ENCODE measurements around the gene CCDC85C. TPM values are rescaled to one million over a fixed set of nuclear protein-coding genes. Genes with fewer than 3 reads are reported as not detected.

CCDC85C gene
- total RNA-seq, 1 experiment from 2014 or later, result 42.3 TPM

DNA sequence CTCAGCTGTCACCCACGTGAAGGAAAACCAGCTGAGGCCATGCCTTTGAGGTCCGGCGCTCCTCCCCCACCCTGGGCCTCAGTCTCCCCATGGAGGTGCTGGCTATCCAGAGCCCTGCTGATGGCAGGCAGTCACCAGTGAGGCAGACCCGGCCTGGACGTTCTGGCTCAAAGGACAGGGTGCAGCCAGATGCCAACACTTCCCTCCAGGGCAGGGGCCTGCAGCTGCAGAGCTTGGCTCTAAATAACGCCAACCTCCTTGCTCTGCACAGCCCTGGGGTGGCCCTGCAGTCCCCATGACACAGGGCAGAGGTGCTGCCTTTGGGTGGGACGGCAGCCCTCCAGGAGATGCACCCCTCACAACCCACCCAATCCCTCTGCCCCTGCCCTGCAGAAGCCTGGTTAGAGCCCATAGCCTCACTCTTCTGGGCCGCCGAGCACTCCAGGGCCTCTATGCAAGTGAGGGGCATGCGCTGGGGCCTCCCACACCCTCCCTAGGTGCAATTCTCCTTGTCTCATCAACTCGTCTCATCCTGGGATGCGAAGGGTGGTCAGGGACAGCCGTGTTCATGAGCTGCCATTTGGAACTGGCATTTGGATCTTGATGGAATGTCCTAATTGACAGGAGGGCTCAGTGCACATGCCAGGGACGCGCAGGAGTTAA lies 30.4 kb downstream of the CCDC85C start:
- POLR2A ChIA-PET, result no interaction called here
- Histone ChIP-seq H3K79me2 (ENCODE audit: insufficient read depth, low read length) (peaks cover 57% of the 10 kb centered on the region), H3K36me3 (ENCODE audit: control insufficient read depth in 1 of 2, insufficient read depth in 2 of 2, low read length in 2 of 2) (0 out of 4 replicates have a peak, but pooled peaks cover 0 to 5% of the 10 kb centered on the region in 2 experiments), H2AFZ (ENCODE audit: low read depth, low read length, poor library complexity, severe bottlenecking) (no peak overlapping the region), H3K9me3 (ENCODE audit: control insufficient read depth in 1 of 2, insufficient read depth in 1 of 2, low read depth in 1 of 2, low read length in 2 of 2) (no peaks in the 10 kb centered on the region), H3K27me3 (ENCODE audit: insufficient read depth, low read length) (no peaks in the 10 kb centered on the region), H3K4me1 (ENCODE audit: control insufficient read depth in 1 of 2, insufficient read depth in 2 of 2, low read length in 2 of 2) (peaks cover 54 to 57% of the 10 kb centered on the region in 2 experiments), H3K27ac (ENCODE audit: low read depth, low read length) (peak overlapping the region; percentile 48; the same call in 1 of the 2 replicates), H3K9ac (ENCODE audit: low read length) (no peak overlapping the region), H3K4me3 (replicated peaks in 1 of 2; ENCODE audit: low read depth in 1 of 2, low read length in 2 of 2) (no peak overlapping the region), H3K9me2 (ENCODE audit: insufficient read depth) (no peaks in the 10 kb centered on the region), H3K4me2 (ENCODE audit: low read length) (peak overlapping the region; percentile 82; the same call in 1 of the 2 replicates), H4K20me1 (ENCODE audit: insufficient read depth) (peaks cover 4% of the 10 kb centered on the region; the same call in 1 of the 2 replicates)
- RAD21 ChIA-PET (ENCODE audit: low non-redundant PET in 1 of 2, low total read pairs in 2 of 2, uncharacterized antibody in 2 of 2, unreplicated experiment in 2 of 2), result no interaction called here
- CTCF ChIA-PET, result no interaction called here
- intact Hi-C loops (cut with micrococcal nuclease), result no loop called here
- DNase-seq (ENCODE audit: low read depth, low spot score) (no peak), ATAC-seq (no peak)
- BruUV-seq (replicated peaks), result no TSS peak
- no peak for TF ChIP-seq SIN3A (IDR thresholded peaks at IDR 0.05; ENCODE audit: low read depth)
- TF ChIP-seq EZH2phosphoT487 (IDR thresholded peaks at IDR 0.05; ENCODE audit: borderline replicate concordance), result no peak
- no peak for TF ChIP-seq SP1 (IDR thresholded peaks at IDR 0.05; ENCODE audit: low read depth)
- no peak for TF ChIP-seq EZH2 (IDR thresholded peaks at IDR 0.05)
- no peak for TF ChIP-seq FOSL1 (IDR thresholded peaks at IDR 0.05; ENCODE audit: low read depth)
- TF ChIP-seq, protein P1, sequence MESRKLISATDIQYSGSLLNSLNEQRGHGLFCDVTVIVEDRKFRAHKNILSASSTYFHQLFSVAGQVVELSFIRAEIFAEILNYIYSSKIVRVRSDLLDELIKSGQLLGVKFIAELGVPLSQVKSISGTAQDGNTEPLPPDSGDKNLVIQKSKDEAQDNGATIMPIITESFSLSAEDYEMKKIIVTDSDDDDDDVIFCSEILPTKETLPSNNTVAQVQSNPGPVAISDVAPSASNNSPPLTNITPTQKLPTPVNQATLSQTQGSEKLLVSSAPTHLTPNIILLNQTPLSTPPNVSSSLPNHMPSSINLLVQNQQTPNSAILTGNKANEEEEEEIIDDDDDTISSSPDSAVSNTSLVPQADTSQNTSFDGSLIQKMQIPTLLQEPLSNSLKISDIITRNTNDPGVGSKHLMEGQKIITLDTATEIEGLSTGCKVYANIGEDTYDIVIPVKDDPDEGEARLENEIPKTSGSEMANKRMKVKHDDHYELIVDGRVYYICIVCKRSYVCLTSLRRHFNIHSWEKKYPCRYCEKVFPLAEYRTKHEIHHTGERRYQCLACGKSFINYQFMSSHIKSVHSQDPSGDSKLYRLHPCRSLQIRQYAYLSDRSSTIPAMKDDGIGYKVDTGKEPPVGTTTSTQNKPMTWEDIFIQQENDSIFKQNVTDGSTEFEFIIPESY (IDR thresholded peaks at IDR 0.05; ENCODE audit: extremely low read depth, insufficient replicate concordance, low read length), result no peak
- TF ChIP-seq, protein P2, sequence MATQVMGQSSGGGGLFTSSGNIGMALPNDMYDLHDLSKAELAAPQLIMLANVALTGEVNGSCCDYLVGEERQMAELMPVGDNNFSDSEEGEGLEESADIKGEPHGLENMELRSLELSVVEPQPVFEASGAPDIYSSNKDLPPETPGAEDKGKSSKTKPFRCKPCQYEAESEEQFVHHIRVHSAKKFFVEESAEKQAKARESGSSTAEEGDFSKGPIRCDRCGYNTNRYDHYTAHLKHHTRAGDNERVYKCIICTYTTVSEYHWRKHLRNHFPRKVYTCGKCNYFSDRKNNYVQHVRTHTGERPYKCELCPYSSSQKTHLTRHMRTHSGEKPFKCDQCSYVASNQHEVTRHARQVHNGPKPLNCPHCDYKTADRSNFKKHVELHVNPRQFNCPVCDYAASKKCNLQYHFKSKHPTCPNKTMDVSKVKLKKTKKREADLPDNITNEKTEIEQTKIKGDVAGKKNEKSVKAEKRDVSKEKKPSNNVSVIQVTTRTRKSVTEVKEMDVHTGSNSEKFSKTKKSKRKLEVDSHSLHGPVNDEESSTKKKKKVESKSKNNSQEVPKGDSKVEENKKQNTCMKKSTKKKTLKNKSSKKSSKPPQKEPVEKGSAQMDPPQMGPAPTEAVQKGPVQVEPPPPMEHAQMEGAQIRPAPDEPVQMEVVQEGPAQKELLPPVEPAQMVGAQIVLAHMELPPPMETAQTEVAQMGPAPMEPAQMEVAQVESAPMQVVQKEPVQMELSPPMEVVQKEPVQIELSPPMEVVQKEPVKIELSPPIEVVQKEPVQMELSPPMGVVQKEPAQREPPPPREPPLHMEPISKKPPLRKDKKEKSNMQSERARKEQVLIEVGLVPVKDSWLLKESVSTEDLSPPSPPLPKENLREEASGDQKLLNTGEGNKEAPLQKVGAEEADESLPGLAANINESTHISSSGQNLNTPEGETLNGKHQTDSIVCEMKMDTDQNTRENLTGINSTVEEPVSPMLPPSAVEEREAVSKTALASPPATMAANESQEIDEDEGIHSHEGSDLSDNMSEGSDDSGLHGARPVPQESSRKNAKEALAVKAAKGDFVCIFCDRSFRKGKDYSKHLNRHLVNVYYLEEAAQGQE (IDR thresholded peaks at IDR 0.05; ENCODE audit: low read depth), result no peak
- no peak for TF ChIP-seq RAD21 (IDR thresholded peaks at IDR 0.05; ENCODE audit: low read depth)
- TF ChIP-seq, protein P3, sequence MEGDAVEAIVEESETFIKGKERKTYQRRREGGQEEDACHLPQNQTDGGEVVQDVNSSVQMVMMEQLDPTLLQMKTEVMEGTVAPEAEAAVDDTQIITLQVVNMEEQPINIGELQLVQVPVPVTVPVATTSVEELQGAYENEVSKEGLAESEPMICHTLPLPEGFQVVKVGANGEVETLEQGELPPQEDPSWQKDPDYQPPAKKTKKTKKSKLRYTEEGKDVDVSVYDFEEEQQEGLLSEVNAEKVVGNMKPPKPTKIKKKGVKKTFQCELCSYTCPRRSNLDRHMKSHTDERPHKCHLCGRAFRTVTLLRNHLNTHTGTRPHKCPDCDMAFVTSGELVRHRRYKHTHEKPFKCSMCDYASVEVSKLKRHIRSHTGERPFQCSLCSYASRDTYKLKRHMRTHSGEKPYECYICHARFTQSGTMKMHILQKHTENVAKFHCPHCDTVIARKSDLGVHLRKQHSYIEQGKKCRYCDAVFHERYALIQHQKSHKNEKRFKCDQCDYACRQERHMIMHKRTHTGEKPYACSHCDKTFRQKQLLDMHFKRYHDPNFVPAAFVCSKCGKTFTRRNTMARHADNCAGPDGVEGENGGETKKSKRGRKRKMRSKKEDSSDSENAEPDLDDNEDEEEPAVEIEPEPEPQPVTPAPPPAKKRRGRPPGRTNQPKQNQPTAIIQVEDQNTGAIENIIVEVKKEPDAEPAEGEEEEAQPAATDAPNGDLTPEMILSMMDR (IDR thresholded peaks at IDR 0.05 in 2 of 3, conservative IDR thresholded peaks at IDR 0.05 in 1 of 3; ENCODE audit: borderline replicate concordance in 1 of 3, insufficient read depth in 1 of 3, low read depth in 2 of 3, low read length in 2 of 3), result no peak
- no peak for TF ChIP-seq ZFX (IDR thresholded peaks at IDR 0.05)
- no peak for TF ChIP-seq YY1 (IDR thresholded peaks at IDR 0.05; ENCODE audit: extremely low read depth, insufficient replicate concordance, low read depth, low read length)
- TF ChIP-seq POLR2AphosphoS5 (IDR thresholded peaks at IDR 0.05; ENCODE audit: low read depth, low read length), result no peak
- TF ChIP-seq CEBPB (IDR thresholded peaks at IDR 0.05; ENCODE audit: low read depth), result no peak

All from HCT116 (cell line).